ENCODE data around the gene SPINDOC.
"Not testable (repeated sequence)": the region's sequence is repeated elsewhere in the genome, so short reads cannot be mapped to it uniquely, and the experiment has no call there.

Gene SPINDOC

GRCh38 chr11:63791495-63792167 is 21.6 kb upstream of the SPINDOC start:
- DNase-seq: no peak

GRCh38 chr11:63793161-63793560 is 20.1 kb upstream of the SPINDOC start:
- DNase-seq: no peak

GRCh38 chr11:63795066-63795465 is 18.2 kb upstream of the SPINDOC start:
- DNase-seq: no peak

- no peak for DNase-seq
Measured at GRCh38 chr11:63800921-63801320, 12.3 kb upstream of the SPINDOC start.

GRCh38 chr11:63802637-63803414 is 10.4 kb upstream of the SPINDOC start:
- no peak for DNase-seq

GRCh38 chr11:63804259-63804658 is 9.0 kb upstream of the SPINDOC start:
- DNase-seq: no peak

GRCh38 chr11:63805844-63806415 is 7.3 kb upstream of the SPINDOC start:
- DNase-seq: no peak

GRCh38 chr11:63810383-63810782 is 2.9 kb upstream of the SPINDOC start:
- not testable (repeated sequence) for DNase-seq

- DNase-seq: no peak
Measured at GRCh38 chr11:63811522-63811921, 1.7 kb upstream of the SPINDOC start.

- DNase-seq: peak; percentile 76
Measured at GRCh38 chr11:63813563-63814382, 517 bp downstream of the SPINDOC start.

- no peak for DNase-seq
Measured at GRCh38 chr11:63814383-63814736, 1.1 kb downstream of the SPINDOC start.

- DNase-seq: no peak
Measured at GRCh38 chr11:63816166-63816565, 2.9 kb downstream of the SPINDOC start.

- no peak for DNase-seq
Measured at GRCh38 chr11:63816732-63817131, 3.5 kb downstream of the SPINDOC start.

- no peak for DNase-seq
Measured at GRCh38 chr11:63817758-63818498, 4.7 kb downstream of the SPINDOC start.

- DNase-seq: no peak
Measured at GRCh38 chr11:63818609-63819008, 5.4 kb downstream of the SPINDOC start.

GRCh38 chr11:63821411-63821810 is 8.2 kb downstream of the SPINDOC start:
- DNase-seq: no peak

GRCh38 chr11:63826471-63827190 is 13.4 kb downstream of the SPINDOC start:
- no peak for DNase-seq

- DNase-seq: no peak
Measured at GRCh38 chr11:63829823-63830489, 16.7 kb downstream of the SPINDOC start.

- DNase-seq: no peak
Measured at GRCh38 chr11:63831326-63831725, 18.1 kb downstream of the SPINDOC start.

- DNase-seq: no peak
Measured at GRCh38 chr11:63832336-63832735, 19.1 kb downstream of the SPINDOC start.

GRCh38 chr11:63833048-63833447 is 19.8 kb downstream of the SPINDOC start:
- DNase-seq: no peak

Measured in activated CD8-positive, alpha-beta memory T cell treated with anti-CD3 and anti-CD28 coated beads for 24 hours (primary cell).